ENCODE measurements around the gene KRTAP5-6. TPM values are rescaled to one million over a fixed set of nuclear protein-coding genes. Genes with fewer than 3 reads are reported as not detected.

Gene KRTAP5-6
- total RNA-seq, 1 donor from 2014 or later = not detected

DNA sequence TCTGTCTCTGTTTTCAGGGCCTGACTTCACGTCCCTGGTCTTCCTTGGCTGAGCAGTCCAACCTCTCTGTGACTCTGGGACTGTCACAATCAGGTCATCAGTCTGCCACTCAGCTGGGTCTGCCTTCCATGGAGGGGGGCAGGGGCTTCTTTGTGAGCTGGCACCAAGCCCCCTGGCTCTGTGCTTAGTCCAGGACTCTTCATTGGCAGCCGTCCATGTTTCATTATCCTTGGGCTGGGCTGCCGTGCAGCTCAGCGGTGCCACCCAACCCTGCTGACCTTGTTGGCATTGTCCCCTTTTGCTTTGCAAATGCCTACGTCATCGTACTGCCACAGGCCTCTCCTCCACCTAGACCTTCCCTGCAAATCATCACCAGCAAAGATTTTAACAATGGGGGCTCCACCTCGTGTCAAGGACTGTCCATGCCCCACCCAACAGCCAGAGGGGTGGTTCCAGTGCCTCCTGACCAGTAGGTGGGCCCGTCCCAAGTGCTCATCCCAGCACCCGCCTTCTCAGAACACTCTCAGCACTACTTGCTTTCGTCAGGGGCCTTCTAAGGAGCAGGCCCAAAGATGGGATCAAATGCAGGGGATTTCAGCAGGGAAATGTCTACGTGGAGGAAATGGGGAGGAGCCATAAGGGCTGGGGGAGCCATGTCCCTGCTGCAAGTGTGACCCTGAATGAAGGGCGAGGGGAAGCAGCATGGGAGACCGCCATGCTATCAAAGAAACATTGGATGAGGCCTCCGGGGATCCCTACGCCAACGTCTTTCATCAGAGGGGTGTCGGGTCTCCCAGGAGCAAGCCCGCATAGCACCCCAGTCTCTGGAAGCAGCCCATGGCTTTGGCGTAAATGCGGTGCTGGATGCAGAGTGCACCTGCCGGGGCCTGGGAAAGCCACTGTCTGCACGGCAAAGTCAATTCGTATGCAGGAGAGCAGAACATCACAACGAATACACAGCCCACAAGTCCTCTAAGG is 18.2 kb downstream of the KRTAP5-6 start:
- Mint-ChIP-seq H3K27me3 (ENCODE audit: unreplicated experiment) (no peaks in the 10 kb centered on the region), H3K9me3 (ENCODE audit: unreplicated experiment) (no peaks in the 10 kb centered on the region), H3K27ac (ENCODE audit: unreplicated experiment) (no peak overlapping the region), H3K36me3 (ENCODE audit: low read depth, unreplicated experiment) (no peaks in the 10 kb centered on the region), H3K4me1 (ENCODE audit: unreplicated experiment) (no peaks in the 10 kb centered on the region), H3K4me3 (ENCODE audit: unreplicated experiment) (no peak overlapping the region)
- TF ChIP-seq, protein P1, sequence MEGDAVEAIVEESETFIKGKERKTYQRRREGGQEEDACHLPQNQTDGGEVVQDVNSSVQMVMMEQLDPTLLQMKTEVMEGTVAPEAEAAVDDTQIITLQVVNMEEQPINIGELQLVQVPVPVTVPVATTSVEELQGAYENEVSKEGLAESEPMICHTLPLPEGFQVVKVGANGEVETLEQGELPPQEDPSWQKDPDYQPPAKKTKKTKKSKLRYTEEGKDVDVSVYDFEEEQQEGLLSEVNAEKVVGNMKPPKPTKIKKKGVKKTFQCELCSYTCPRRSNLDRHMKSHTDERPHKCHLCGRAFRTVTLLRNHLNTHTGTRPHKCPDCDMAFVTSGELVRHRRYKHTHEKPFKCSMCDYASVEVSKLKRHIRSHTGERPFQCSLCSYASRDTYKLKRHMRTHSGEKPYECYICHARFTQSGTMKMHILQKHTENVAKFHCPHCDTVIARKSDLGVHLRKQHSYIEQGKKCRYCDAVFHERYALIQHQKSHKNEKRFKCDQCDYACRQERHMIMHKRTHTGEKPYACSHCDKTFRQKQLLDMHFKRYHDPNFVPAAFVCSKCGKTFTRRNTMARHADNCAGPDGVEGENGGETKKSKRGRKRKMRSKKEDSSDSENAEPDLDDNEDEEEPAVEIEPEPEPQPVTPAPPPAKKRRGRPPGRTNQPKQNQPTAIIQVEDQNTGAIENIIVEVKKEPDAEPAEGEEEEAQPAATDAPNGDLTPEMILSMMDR (IDR thresholded peaks at IDR 0.05; ENCODE audit: unreplicated experiment) = no peak
- no peak for DNase-seq (ENCODE audit: low spot score)

DNA sequence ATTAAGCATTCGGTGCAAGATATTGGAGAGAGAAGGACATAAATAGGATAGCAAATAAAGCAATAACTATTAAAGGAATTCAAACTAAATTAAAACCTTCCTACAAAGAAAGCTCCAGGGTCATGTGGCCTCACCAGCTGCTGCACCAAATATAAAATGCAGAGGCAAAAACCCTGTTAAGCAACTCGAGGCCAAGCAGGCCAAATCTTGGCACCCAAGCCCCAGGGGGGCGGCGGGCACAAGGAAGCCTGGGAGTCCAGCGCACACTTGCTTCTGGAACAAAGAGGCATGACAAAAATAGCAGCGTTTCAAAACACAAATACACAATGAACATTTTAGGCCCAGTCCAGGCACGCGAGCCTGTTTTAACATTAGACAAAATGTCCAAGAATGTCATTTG is 20.8 kb downstream of the KRTAP5-6 start:
- DNase-seq (ENCODE audit: low spot score) = no peak
- H3K9me3 Mint-ChIP-seq (ENCODE audit: unreplicated experiment) = no peaks in the 10 kb centered on the region
- H3K36me3 Mint-ChIP-seq (ENCODE audit: low read depth, unreplicated experiment) = no peaks in the 10 kb centered on the region
- H3K27ac Mint-ChIP-seq (ENCODE audit: unreplicated experiment) = no peak overlapping the region
- no peak overlapping the region for H3K4me3 Mint-ChIP-seq (ENCODE audit: unreplicated experiment)
- H3K27me3 Mint-ChIP-seq (ENCODE audit: unreplicated experiment) = peaks cover 2% of the 10 kb centered on the region
- H3K4me1 Mint-ChIP-seq (ENCODE audit: unreplicated experiment) = no peaks in the 10 kb centered on the region
- TF ChIP-seq, protein P1 (IDR thresholded peaks at IDR 0.05; ENCODE audit: unreplicated experiment) = no peak

DNA sequence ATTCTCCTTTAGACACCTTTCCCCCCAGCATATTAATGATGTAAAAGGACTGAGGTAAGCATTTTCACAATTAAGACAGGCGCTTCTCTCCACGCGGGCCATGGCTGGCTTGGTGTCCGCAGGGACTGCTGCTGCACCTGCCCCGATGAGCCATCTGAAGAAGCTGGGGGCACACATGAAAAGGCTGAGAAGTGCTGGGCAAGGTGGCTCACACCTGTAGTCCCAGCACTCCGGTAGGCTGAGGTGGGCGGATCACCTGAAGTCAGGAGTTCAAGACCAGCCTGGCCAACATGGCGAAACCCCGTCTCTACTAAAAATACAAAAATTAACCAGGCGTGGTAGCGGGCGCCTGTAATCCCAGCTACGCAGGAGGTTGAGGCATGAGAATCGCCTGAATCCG is 21.3 kb downstream of the KRTAP5-6 start:
- H3K27me3 Mint-ChIP-seq (ENCODE audit: unreplicated experiment) = peaks cover 2% of the 10 kb centered on the region
- no peaks in the 10 kb centered on the region for H3K4me1 Mint-ChIP-seq (ENCODE audit: unreplicated experiment)
- TF ChIP-seq, protein P1 (IDR thresholded peaks at IDR 0.05; ENCODE audit: unreplicated experiment) = no peak
- no peak overlapping the region for H3K27ac Mint-ChIP-seq (ENCODE audit: unreplicated experiment)
- no peak overlapping the region for H3K4me3 Mint-ChIP-seq (ENCODE audit: unreplicated experiment)
- DNase-seq (ENCODE audit: low spot score) = no peak
- H3K36me3 Mint-ChIP-seq (ENCODE audit: low read depth, unreplicated experiment) = no peaks in the 10 kb centered on the region
- H3K9me3 Mint-ChIP-seq (ENCODE audit: unreplicated experiment) = no peaks in the 10 kb centered on the region

DNA sequence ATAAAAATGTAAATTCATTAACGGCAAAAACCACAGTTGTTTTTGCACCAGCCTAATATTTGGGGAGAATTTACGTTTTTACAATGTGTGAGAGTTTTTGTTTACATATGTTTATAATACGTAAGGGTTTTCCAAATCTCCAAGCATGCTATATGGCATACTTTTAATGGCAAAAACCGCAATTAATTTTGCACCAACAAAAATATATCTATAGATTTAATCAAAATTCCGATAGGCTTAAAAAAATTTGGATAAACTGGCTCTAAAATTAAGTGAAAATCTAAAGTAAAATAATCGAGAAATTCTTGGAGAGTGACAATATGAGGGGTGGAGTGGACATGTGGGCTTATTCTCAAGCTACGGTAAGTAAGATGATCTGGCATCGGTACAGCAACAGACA is 22.8 kb downstream of the KRTAP5-6 start:
- Mint-ChIP-seq H3K4me1 (ENCODE audit: unreplicated experiment) (no peaks in the 10 kb centered on the region), H3K4me3 (ENCODE audit: unreplicated experiment) (no peak overlapping the region), H3K27ac (ENCODE audit: unreplicated experiment) (no peak overlapping the region), H3K27me3 (ENCODE audit: unreplicated experiment) (peaks cover 2% of the 10 kb centered on the region), H3K36me3 (ENCODE audit: low read depth, unreplicated experiment) (no peaks in the 10 kb centered on the region), H3K9me3 (ENCODE audit: unreplicated experiment) (no peaks in the 10 kb centered on the region)
- TF ChIP-seq, protein P1 (IDR thresholded peaks at IDR 0.05; ENCODE audit: unreplicated experiment) = no peak
- DNase-seq (ENCODE audit: low spot score) = no peak

DNA sequence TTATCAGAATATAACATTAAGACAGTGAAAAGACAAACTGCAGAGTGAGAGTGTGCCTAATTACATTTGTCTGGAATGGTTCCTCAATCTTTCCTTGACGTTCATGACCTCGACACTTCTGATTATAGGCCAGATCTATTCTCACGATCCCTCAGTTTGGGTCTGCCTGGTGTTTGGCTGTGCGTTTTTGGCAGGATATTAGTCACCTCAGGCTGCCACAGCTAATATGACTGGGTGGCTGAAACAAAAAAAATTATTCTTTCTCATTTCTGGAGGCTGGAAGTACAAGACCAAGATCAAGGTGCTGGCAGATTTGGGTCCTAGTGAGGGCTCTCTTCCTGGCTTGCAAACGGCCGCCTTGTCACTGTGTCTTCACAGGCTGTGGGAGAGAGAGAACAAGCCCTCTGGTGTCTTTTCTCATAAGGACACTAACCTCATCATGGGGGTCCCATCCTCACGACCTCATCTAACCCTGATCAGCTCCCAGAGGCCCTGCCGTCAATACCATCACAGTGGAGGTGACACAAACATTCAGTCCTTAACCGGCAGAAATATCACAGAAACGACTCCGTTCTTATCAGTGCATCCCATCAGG is 30.2 kb downstream of the KRTAP5-6 start:
- no peak for DNase-seq (ENCODE audit: low spot score)
- H3K9me3 Mint-ChIP-seq (ENCODE audit: unreplicated experiment) = no peaks in the 10 kb centered on the region
- TF ChIP-seq, protein P1 (IDR thresholded peaks at IDR 0.05; ENCODE audit: unreplicated experiment) = no peak
- H3K4me3 Mint-ChIP-seq (ENCODE audit: unreplicated experiment) = no peak overlapping the region
- H3K27me3 Mint-ChIP-seq (ENCODE audit: unreplicated experiment) = peaks cover 7% of the 10 kb centered on the region
- peaks cover 9% of the 10 kb centered on the region for H3K36me3 Mint-ChIP-seq (ENCODE audit: low read depth, unreplicated experiment)
- no peak overlapping the region for H3K27ac Mint-ChIP-seq (ENCODE audit: unreplicated experiment)
- no peaks in the 10 kb centered on the region for H3K4me1 Mint-ChIP-seq (ENCODE audit: unreplicated experiment)
